ENCODE measurements around the gene PSMB10.

PSMB10 gene

GRCh38 chr16:67888331-67888730 is 48.3 kb downstream of the PSMB10 start:
- no peak for DNase-seq

- no peak for DNase-seq
Observed at GRCh38 chr16:67886387-67886786, 50.3 kb downstream of the PSMB10 start.

DNA sequence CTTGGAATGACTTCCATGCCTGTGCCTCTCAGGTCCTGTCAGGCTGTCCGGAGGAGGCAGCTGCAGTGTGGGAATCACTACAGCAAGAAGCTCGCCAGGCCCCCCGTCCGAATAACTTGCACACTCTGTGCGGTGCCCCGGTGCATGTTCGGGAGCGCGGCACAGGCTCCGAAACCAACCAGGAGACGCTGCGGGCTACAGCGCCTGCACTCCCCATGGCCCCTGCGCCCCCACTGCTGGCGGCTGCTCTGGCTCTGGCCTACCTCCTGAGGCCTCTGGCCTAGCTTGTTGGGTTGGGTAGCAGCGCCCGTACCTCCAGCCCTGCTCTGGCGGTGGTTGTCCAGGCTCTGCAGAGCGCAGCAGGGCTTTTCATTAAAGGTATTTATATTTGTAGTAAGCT is 50.7 kb downstream of the PSMB10 start:
- DNase-seq: no peak

DNA sequence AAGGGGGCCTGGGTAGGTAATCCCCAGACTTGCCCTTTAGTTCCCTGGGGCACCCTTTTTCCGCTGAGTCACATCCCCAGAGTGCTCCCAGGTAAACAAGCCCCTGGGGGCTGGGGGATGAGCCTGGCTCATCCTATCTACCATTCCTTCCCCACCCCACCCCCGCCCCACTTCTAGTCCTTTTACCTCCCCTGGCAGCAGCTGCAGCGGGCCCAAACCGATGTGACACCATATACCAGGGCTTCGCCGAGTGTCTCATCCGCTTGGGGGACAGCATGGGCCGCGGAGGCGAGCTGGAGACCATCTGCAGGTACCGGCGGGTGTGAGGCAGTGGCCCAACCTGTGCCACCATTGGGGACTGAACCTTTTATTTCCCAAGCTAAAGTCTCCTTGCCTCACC is 51.1 kb downstream of the PSMB10 start:
- DNase-seq: no peak

- DNase-seq: no peak
Observed at GRCh38 chr16:67884684-67885083, 52.0 kb downstream of the PSMB10 start, which contains the start of gene NRN1L. Gene NRN1L, plus strand, starts transcription at chr16:67884885. Its CDS starts 19 bp downstream, at chr16:67884904.
